ENCODE data around the gene PMP22.

The PMP22 gene

DNA sequence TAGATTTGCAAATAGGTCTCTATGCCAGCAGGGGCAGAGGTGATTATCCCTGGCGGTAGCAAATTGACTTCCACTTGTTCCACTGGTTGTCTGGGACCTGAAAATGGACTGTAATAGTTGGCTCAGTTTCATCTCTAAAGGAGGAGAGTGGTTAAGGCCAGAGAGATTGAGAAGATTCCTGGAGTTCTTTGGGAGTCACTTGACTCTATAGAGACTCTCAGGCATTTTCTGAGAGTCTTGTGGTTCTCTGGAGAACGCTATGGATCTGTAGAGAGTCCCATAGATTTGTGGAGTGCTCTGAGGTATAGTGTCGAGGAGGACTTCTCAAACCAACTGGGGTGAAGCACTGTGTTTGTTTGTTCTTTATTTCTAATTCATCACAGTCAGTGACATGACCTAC lies 8.9 kb upstream of the PMP22 start:
- DNase-seq (ENCODE audit: low read depth), result no peak

DNA sequence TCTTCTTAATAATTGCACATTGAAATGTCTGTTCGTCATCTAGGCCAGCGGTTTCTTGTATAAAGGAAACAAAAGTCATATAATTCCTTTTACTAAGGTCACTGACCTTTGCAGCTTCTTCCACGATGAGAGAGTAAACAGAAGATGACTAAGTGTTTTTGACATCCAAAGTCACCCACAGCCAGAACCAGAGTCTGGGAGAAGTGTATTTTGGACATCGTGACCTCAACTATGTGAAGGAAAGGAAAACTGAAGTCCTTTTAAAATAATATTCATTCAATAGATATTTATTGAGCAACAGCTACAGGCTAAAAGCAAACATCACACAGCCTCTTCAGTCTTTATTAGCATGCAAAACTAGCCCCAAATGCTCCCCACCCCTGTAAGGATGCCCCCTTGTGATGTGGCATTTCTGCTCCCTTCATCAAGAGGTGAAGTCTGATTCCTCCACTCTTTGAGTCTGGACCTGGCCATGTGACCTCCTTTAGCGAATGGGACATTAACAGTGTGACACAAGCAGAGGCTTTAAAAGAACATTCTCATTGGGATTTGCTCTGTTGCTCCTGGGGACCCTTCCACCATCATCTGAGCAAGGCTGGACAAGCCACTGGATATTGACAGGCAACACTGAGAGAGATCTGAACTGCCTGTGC lies 8.1 kb upstream of the PMP22 start:
- DNase-seq (ENCODE audit: low read depth), result peak; percentile 95

DNA sequence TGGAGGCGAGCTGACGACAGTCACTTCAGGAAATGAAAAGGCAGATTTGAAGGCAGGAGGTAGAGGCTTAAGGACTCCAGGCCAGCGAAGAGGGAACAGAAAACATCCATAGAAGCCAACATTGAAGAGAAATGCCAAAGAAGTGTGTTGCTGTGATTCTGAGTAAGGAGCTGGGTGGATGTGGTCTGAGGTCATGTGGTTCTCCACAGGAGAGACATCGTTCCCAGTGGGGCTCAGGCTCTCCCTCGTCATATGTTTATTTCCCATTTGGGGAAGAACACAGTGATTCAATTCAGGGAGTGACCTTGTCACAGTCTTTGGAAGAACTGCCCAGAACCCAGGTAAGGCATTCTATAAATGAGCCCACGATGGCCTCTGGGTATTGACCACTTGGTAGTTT lies 6.6 kb upstream of the PMP22 start:
- no peak for DNase-seq (ENCODE audit: low read depth)

DNA sequence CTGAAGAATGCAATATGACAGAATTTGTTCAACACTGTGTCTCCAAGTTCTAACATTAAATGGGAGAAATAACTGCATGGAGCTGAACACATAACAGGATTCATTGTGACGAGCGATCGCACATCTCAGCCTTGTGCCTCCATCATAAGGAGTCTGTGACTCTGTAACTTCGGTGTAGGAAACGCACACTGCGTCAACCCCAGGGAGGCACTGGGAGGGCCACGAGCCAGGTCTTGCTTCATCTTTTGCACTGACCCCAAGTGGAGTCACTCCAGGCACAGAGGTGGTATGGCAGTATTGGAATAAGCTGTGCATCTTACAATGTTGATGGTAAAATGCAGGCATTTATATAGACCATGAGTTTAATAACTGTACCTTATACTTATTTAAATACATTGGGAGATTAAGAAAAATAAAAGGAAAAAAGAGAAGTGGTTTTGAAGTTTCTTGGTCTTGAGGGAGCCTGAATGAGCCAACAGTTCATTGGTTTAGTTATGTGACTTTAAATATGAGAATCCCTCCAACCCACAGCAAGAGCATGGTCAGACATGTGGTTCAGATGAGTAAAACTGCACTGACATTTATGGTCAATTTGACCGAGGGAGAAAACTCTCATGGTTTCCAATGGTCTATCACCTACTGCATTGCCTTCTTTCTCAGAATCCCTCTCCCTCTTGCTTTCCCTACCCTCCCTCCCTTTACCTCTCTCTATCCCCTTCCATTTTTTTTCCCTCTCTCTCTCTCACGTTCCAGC lies 5.7 kb upstream of the PMP22 start:
- no peak for DNase-seq (ENCODE audit: low read depth)

DNA sequence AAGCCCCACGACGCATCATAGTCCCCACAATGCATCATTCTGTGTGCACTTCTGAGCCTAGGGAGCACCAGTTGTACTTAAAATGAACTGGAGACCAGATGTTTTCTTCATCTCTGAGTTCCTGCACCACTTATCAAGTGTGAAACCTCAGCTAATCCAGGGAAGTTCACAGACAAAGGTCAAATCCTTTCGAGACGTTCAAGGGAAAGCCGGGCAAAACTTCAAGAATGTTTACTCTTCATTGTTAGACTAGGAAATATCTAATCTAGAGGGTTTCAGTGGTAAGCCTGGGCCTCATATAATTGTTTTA lies 4.6 kb upstream of the PMP22 start:
- no peak for DNase-seq (ENCODE audit: low read depth)

DNA sequence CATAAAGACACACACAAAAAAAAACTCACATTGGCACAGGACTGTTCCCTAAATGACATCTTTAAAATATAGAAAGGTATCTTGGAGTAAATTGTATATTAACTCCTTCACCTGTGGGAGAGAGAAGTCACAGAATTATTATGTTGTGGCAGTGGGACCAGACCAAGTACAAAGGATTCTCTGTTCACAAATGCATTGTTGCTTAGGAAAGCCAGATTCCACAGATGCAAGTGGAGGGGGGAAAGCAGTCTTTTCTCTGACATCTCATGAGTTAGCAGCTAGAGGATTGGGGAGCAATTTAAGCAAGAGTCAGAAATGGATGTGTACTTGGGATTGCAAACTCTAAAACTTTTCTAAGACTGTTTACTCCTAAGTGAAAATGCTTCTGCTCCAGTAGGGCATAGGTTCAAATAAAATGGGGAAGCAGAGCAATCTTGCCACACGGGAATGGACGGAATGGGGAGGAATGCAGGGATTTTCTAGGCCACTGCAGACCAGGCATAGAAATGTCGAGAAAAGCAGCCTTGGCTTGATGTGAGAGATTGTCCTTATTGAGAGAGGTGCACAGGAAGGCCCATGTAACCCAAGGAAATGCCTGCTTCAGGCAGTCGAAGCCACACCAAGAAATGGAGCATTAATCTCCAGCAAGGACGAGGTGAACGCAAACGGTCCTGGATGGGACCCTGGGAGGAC lies 4.1 kb upstream of the PMP22 start:
- no peak for DNase-seq (ENCODE audit: low read depth)

DNA sequence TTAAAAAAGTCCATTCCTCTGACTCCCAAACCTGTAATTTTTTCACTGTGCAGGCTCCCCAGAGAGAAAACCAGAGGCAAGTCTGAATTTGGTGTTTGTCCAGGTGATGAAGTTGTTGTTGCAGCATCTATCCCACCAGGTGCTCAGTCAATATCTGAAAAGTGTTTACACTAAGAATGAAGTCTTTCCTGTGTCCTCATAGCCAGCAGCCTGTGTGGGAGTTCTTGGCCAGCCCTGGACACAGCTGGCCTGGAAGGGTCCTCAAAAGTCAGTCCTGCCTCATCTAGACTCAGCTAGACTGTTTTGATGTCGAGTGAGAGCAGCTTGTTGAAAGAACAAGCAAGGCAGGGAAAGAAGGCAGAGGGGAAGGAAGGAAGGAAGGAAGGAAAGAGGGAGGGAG lies 3.3 kb upstream of the PMP22 start:
- no peak for DNase-seq (ENCODE audit: low read depth)

DNA sequence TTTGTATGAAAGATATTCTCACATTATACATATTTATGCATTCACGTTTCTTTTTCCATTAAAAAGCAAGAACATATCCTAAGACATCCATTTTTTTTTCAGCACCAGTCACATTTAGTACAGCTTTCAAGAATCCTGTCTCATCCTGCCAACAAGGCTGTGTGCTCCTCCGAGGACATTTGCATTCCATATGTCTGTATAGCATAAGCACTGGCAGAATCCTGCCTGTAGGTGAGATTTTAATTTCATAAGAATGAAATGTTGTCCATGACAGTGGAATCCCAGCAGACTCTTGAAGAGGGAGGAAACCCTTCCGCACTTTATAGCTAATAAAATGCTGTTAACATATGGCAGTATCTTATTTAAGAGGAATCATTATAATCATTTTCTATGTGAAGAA lies 2.9 kb upstream of the PMP22 start:
- no peak for DNase-seq (ENCODE audit: low read depth)

DNA sequence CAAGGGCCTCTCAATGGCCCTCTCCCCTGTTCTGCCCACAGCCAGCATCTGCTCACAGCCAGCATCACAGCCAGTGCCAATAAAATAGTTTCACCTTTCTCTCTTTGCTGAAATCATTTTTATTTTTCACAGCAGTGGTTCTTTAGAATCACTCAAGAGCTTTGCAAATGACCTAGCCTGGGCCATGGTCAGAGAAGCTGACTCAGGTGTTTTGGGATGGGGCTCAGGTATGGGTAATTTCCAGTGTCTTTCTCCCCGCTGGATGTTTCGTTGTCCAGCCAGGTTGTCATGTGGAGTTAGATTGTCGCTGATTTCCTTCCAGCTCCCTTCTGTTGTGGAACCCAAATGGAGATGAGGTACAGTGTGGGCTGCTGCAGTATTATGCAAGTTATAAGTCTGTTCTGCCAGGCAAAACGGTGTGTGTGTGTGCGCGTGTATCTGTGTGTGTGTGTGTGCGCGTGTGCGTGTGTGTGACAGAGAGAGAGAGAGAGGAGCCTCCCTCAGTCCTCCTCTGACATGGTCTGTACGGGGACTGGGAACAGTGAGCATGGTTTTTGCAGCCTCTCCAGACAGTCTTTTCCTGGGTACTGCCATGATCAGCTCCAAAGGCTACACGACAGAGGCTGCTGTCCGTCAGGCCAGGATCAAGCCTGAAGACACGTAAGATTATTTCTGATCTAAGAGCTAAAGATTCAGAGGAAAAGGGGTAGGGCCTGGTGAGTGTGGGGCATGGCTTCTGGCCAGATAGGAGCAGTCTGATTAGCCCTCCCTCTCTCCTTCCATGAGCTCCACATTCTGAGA lies 1.4 kb upstream of the PMP22 start:
- DNase-seq (ENCODE audit: low read depth), result no peak

DNA sequence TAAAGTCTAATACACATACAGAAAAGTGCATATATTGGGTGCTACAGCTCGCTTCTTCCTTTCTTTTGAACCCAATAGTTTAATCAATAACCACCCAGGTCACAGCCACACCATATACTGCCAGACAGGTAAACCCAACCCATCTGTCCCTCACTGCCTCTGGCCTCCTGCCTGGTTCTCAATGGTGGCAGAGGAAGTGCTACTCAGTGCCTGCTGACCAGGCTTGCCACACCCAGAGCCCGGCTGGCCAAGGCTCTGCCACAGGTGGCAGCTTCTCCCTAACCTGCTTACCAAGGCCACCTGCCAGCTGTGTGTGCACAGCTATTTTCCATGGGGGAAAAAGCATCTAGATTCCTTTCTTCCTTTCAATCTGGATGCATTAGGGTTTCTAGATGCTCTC lies 584 bp downstream of the PMP22 start:
- no peak for DNase-seq (ENCODE audit: low read depth)

DNA sequence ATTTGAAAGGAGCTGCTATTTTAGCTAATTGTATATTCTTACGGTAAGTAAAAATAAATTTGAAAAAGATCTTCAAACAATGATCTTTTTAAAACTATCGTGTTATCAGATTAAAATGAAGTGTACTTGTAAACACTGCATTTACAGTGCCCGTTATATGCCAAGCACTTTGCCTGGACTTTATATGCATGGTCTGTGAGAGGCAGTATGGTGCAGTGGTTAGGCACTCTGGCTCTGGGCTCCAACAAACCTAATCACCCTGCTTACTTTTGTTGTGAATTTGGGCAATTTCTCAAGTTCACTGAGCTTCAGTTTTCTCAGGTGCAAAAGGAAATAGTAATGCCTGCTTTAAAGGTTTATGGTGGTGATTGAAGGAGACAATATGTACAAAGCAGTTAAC lies 1.4 kb downstream of the PMP22 start:
- no peak for DNase-seq (ENCODE audit: low read depth)

DNA sequence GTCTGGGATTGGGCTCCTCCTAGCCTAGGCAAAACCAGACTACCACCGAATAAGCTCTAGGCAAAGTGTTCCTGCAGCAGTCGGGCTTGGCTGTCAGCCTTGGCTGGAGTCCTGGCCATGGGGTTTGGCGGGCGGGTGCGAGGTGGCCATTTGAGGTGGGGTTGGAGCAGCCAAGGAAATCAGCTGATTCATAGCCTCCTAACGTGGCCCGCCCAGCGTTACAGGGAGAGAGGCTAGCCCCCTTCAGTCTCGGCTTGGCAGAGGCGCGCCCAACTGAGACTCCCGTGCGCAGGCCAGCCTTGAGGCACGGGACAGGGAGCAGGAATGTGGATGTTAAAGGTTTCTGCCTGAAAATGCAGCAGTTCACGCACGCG lies 1.9 kb downstream of the PMP22 start:
- no peak for DNase-seq (ENCODE audit: low read depth)

DNA sequence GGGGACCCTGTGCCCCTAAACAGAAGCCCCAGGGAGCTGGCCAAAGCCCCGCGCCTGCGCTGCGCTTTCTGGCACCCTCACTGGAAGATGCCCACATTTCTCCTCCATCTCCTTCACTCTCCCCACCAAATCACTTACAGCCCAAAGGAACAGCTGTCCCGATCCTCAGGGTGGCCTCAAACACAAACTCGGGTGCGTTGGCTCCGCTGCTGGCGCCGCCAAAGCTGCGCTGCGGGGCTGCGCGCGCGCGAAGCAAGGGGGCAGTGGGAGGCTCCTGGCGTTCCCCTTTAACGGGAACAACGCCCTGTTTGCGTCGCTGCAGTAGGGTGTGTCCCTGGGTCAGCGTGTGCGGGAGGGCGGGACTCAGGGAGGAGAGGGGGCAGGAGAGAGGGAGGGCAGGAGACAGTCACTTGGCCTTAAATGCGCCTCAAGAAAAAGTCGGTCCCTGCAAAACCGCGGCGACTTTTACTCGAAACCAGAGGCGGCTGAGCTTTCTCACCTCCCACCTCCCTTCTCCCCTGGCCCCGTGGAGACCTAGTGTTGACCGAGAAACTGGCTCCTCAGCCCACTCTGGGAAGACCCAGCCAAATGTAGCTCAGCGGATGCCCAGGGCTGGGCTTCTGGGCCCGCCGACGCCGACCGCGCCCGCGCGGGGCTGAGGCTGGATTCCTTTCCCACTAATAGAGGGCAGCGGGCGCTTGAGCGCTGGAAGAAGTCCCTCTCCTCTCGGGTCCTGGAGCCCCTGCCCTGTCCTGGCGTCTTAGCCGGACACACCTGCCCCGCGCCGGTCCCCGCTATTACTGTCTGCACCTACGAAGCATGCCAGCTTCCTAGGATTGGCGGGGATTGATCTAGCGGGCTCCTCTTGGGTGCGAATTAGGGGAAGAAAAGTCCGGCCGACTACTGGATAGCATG lies 2.6 kb downstream of the PMP22 start:
- DNase-seq (ENCODE audit: low read depth), result peak; percentile 62

DNA sequence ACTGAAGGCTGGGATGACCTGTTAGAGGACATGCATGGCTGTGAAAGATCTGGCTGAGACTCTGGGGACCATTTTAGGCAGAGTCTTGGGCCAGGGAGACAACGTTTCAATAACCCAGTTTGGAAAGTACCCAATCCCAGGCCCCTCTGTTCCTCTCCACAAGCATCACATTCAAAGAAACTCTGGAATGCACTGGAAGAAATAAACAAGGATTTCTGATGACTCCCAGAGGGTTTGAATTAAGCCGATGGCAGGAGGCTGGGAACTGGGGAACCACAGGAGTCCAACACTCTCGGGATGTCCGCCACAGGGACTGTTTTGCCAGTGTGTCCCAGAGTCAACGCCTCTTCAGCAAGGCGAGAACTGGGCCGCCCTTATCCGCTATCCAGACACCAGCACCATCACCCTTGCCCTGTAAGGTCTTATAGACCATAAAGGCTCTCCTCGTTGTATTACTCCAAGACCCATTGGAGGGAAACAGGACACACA lies 3.3 kb downstream of the PMP22 start:
- DNase-seq (ENCODE audit: low read depth), result no peak

DNA sequence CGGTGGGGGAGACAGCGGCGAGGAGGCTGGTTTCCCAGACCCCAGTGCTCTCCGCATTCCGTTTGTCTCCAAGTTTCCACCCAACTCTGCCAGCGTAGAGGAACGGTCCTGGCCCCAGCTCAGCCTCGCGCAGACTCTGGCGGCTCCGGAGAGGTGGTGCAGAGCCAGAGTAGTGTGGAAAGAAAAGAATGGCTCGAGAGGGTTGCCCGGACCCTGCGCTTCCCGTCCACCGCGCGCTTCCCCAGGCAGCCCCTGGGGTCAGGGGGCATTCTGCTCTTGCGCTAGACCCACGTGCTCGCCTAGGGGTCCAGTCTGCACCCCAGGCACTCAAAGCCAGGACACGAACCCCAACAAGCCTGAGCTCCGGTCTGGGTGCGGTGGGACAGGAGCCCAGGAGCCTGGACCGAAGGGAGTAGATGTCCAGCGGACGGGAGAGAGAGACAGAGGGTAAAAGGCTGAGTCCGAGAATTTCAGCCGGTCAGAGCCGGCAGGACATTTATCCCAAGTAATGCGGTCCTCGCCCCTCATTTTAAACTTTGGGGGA lies 3.8 kb downstream of the PMP22 start:
- peak; percentile 54 for DNase-seq (ENCODE audit: low read depth)

DNA sequence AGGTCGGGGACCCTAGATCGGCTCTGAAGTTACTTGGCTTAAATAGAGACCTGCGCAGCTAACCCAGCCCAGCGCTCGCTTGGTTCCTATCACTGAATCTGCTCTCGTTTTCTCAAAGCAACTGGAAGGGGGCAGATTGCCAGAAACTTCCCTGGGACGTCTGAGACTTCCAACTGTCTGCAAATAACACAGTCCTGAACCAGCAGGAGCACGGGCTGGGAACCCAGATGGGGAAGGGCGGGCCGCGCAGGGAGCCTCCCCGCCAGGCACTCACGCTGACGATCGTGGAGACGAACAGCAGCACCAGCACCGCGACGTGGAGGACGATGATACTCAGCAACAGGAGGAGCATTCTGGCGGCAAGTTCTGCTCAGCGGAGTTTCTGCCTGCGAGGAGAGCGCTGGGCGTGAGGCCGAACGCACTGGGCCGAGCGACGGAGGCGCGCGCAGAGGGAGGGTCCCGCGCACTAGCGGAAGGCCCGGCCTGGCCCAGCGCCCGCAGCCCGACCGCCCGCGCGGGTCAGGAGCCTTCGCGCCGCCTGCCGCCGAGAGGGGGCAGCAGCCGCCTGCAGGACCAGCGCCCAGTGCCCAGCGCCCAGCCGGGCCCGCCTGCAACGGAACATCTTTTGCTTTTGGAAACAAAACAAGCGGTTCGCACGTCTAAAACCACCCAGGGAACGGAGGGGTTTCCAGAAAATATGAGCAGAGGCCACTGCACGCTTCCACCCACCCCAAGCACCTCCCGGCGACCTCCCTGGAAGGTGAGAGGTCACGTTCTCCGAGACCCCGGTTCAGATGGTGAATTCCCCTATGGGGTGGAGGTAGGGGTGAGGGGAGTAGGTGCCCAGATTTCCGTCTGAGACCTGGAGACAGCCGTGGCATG lies 4.5 kb downstream of the PMP22 start:
- DNase-seq (ENCODE audit: low read depth), result peak; percentile 80

DNA sequence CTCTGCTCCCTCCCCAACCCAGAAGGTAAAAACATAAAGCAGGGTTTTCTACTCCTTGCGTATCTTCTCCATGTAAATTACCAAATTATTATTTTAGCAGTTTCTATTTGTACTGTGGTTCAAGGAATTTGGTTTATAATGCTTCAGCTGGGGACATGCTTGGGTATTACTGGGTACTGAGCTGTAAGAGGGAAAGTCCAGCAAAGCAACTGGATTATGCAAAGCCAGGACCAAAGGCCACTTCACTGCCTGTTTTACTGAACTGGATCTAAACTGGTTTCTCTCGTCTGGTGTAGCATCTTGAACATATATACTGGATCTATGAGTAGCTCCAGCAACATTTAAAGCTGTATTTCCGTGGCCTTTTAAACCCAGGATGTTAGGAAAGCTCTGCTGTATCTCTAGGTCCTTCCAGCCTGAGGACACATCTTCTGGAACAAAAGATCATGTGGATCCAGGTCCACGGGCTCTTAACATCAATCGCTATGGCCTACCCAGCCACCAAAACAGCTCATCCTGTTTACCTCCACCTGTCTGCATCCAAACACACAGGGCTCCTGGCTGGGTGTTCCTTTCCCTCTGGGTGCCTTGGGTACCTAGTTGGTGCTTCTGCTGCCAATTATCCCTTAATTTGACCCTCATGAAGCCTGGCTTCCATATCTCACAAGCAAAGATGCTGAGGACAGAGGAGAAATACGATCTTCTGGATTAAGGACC lies 7.2 kb downstream of the PMP22 start:
- DNase-seq (ENCODE audit: low read depth), result no peak

DNA sequence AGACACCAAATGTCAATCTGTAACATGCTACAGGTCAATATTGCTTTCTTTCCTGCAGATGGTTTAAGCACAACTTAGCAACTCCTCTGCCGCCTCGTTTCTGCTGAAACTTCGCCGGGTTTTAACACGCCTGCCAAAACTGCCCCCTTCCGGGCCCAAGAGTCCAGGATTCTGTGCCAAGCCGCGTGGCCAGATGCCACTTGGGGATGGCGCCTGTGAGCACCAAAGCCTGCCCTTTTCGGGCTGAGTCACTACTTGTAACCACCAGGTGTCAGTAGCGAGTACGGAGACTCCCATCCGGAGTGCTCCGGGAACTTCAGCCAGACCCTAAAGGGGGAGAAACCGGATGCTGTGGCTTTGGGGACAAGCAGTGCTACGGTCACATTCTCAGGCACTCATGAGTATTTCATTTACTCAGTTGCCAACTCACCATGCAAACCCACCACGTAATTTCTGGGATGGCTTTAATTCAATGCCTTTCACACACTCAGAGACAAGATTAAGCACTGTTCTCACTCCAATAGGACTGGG lies 7.8 kb downstream of the PMP22 start:
- peak; percentile 61 for DNase-seq (ENCODE audit: low read depth)

DNA sequence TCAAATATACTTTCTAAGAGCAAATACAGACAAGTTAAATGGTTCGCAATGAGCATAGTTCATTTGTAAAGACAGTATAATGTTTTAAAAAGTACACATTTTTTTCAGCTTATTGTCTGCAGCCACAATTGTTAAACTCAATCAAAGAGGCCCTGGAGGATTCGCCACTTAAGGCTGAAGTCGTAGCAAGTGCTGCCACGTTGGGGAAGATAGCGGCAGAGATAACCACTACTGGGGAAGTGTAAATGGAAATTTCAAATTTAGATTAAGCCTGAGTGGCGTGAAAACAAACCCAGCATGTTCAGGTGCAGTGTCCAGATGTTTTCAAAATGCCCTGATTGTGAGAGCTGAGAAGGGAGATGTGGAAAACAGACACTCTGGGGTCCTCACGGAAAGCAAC lies 8.4 kb downstream of the PMP22 start:
- DNase-seq (ENCODE audit: low read depth), result no peak

Data from amniotic epithelial cell (primary cell).